CD4-positive, alpha-beta T cell treated with Interleukin-6 for 4 hours (primary cell): ENCODE data around the gene BBS12.
A peak's percentile ranks its signal among the peaks of the same experiment; 100 is the strongest.

Experiments used
- DNase-seq: peaks from one replicate; pipeline ENCODE4 v3.0.0-alpha.2; 2020; ENCODE audit warnings: mixed read lengths

BBS12 gene

GRCh38 chr4:122716825-122717448 lies 15.6 kb upstream of the BBS12 start:
- peak; percentile 83 for DNase-seq

GRCh38 chr4:122718281-122718680 lies 14.2 kb upstream of the BBS12 start:
- DNase-seq: no peak

GRCh38 chr4:122722256-122722655 lies 10.2 kb upstream of the BBS12 start:
- no peak for DNase-seq

GRCh38 chr4:122728856-122729255 lies 3.6 kb upstream of the BBS12 start:
- no peak for DNase-seq

- no peak for DNase-seq
Observed at GRCh38 chr4:122731676-122732075, 828 bp upstream of the BBS12 start.

- DNase-seq: no peak
Observed at GRCh38 chr4:122733787-122734120, 1.2 kb downstream of the BBS12 start.

- DNase-seq: no peak
Observed at GRCh38 chr4:122739174-122739573, 6.7 kb downstream of the BBS12 start.

- DNase-seq: no peak
Observed at GRCh38 chr4:122742933-122743829, 10.7 kb downstream of the BBS12 start.

GRCh38 chr4:122744229-122744628 lies 11.7 kb downstream of the BBS12 start:
- no peak for DNase-seq

- DNase-seq: no peak
Observed at GRCh38 chr4:122746485-122746965, 14.0 kb downstream of the BBS12 start.

- no peak for DNase-seq
Observed at GRCh38 chr4:122747068-122747467, 14.6 kb downstream of the BBS12 start.

GRCh38 chr4:122747883-122748282 lies 15.4 kb downstream of the BBS12 start:
- no peak for DNase-seq

GRCh38 chr4:122749704-122750454 lies 17.4 kb downstream of the BBS12 start:
- DNase-seq: no peak

- no peak for DNase-seq
Observed at GRCh38 chr4:122755675-122756074, 23.2 kb downstream of the BBS12 start.

- DNase-seq: no peak
Observed at GRCh38 chr4:122758033-122758432, 25.5 kb downstream of the BBS12 start.

- no peak for DNase-seq
Observed at GRCh38 chr4:122759639-122760310, 27.3 kb downstream of the BBS12 start.

- no peak for DNase-seq
Observed at GRCh38 chr4:122762520-122762919, 30.0 kb downstream of the BBS12 start.

- no peak for DNase-seq
Observed at GRCh38 chr4:122762966-122763716, 30.6 kb downstream of the BBS12 start.

- DNase-seq: no peak
Observed at GRCh38 chr4:122764071-122764820, 31.7 kb downstream of the BBS12 start.

- no peak for DNase-seq
Observed at GRCh38 chr4:122764821-122765215, 32.3 kb downstream of the BBS12 start.

GRCh38 chr4:122765692-122766352 lies 33.3 kb downstream of the BBS12 start:
- no peak for DNase-seq
